IPS-18a (cell line): ENCODE measurements around the gene NUDT12.

ENCODE experiments used
- H3K27ac ChIP-seq: one replicate; pipeline ENCODE4 v1.5.1; 2013; ENCODE audit warnings: low read length
- H3K27me3 ChIP-seq: one replicate; pipeline ENCODE4 v1.6.1; 2013; ENCODE audit warnings: mild to moderate bottlenecking, low read length; ENCODE audit not compliant: control insufficient read depth, insufficient read depth
- H3K36me3 ChIP-seq: one replicate; pipeline ENCODE4 v1.6.1; 2013; ENCODE audit warnings: low read depth, low read length; ENCODE audit not compliant: control insufficient read depth
- H3K4me1 ChIP-seq: one replicate; pipeline ENCODE4 v1.6.1; 2013; ENCODE audit warnings: low read depth, low read length; ENCODE audit not compliant: control insufficient read depth
- H3K4me3 ChIP-seq: one replicate; pipeline ENCODE4 v1.5.1; 2013; ENCODE audit warnings: low read length
- H3K9ac ChIP-seq: one replicate; pipeline ENCODE4 v1.6.1; 2013; ENCODE audit warnings: mild to moderate bottlenecking, low read length, moderate library complexity
- H3K9me3 ChIP-seq: one replicate; pipeline ENCODE4 v1.6.1; 2013; ENCODE audit warnings: low read depth, low read length; ENCODE audit not compliant: control insufficient read depth

Gene NUDT12

DNA sequence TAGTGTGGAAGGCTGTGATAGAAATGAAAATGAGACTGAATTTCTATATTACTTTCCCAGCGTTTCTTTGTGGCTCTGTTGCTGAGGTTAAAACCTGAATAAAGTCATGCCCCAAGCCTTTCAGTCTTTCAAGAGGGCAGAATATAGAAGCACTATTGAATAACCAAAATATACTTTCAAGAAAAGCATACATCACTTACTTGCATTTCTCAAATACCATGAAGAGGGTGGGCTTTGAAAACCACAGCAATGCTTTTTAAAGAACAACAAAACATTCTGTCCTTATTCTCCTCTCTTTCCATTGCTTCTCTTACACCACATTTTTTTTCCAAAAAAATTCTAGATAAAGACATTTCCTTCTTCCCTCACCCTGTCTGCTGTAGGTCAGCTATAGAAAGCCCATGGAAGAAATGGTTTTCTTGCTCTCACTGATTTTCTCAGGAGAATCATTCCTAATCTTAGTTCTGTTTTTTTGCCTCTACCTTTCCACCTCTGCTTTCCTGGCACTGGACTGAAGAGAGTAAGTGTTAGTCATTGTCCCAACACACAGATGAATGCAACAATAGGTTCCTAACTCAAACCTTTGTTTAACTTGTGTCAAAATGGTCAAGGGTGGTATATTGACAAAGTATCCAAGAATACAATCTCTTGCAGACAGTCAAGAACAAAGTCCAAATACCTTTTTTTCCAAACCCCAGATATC lies 51.6 kb downstream of the NUDT12 start:
- Histone ChIP-seq H3K9me3 (peaks cover 8% of the 10 kb centered on the region), H3K27ac (no peak overlapping the region), H3K9ac (no peak overlapping the region), H3K36me3 (no peaks in the 10 kb centered on the region), H3K27me3 (no peaks in the 10 kb centered on the region), H3K4me1 (peaks cover 7% of the 10 kb centered on the region), H3K4me3 (no peak overlapping the region)

GRCh38 chr5:103505581-103506305 lies 56.8 kb downstream of the NUDT12 start:
- Histone ChIP-seq H3K9ac (no peak overlapping the region), H3K9me3 (peaks cover 8% of the 10 kb centered on the region), H3K27ac (no peak overlapping the region), H3K36me3 (no peaks in the 10 kb centered on the region), H3K27me3 (no peaks in the 10 kb centered on the region), H3K4me1 (no peaks in the 10 kb centered on the region), H3K4me3 (no peak overlapping the region)

- H3K9ac ChIP-seq: no peak overlapping the region
- no peak overlapping the region for H3K27ac ChIP-seq
- no peaks in the 10 kb centered on the region for H3K36me3 ChIP-seq
- no peaks in the 10 kb centered on the region for H3K27me3 ChIP-seq
- no peak overlapping the region for H3K4me3 ChIP-seq
- peaks cover 8% of the 10 kb centered on the region for H3K9me3 ChIP-seq
- H3K4me1 ChIP-seq: peaks cover 19% of the 10 kb centered on the region
Measured at GRCh38 chr5:103503066-103503465, 59.5 kb downstream of the NUDT12 start.

DNA sequence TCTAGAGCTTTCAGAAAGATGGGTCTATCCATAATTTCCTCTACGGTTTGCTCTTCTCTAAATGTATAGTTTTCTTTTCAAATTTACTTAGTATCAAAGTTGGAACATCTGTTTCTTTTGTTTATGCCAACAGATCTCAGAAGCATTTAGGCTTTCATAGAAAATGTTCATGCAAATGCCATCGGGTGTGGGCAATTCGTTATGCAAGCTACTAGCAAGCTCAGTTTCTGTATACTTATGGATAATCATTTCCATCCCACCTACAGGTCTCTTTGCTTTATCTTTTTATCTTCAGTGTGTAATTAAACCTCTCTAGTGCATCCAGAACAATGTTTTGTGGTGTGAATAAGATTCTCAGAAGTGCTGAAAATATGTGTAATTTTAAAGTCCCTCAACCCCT lies 59.9 kb downstream of the NUDT12 start:
- Histone ChIP-seq H3K9ac (no peak overlapping the region), H3K27me3 (no peaks in the 10 kb centered on the region), H3K4me3 (no peak overlapping the region), H3K27ac (no peak overlapping the region), H3K9me3 (peaks cover 8% of the 10 kb centered on the region), H3K4me1 (peaks cover 23% of the 10 kb centered on the region), H3K36me3 (no peaks in the 10 kb centered on the region)
